GM23338 (cell line): ENCODE data around the gene ISG20.

Experiments
- CREB1 ChIP-seq: fragments of 250-450 bp; sonication (Bioruptor Pico); IDR thresholded peaks from 2 replicates; pipeline ENCODE4 v1.5.0; 2020; ENCODE audit warnings: low read depth, mild to moderate bottlenecking, moderate library complexity
- EZH2 ChIP-seq: fragments of 200-600 bp; sonication (generic); IDR thresholded peaks from one replicate; pipeline ENCODE4 v1.8.0; 2017; ENCODE audit warnings: antibody characterized with exemption, mild to moderate bottlenecking, low read depth; ENCODE audit not compliant: unreplicated experiment
- EZH2phosphoT487 ChIP-seq: fragments of 200-600 bp; sonication (generic); IDR thresholded peaks from one replicate; pipeline ENCODE4 v1.8.1; 2018; ENCODE audit warnings: antibody characterized with exemption; ENCODE audit not compliant: unreplicated experiment
- JUNB ChIP-seq: IDR thresholded peaks from one replicate; pipeline ENCODE4 v1.6.1; 2016; ENCODE audit warnings: antibody characterized with exemption; ENCODE audit not compliant: unreplicated experiment
- NANOG ChIP-seq: IDR thresholded peaks from 2 replicates; pipeline ENCODE4 v1.6.1; 2016; ENCODE audit warnings: antibody characterized with exemption, borderline replicate concordance
- POLR2AphosphoS5 ChIP-seq: IDR thresholded peaks from 2 replicates; pipeline ENCODE4 v1.6.1; 2016; ENCODE audit warnings: antibody characterized with exemption, low read depth
- STAT1 ChIP-seq: IDR thresholded peaks from one replicate; pipeline ENCODE4 v1.6.1; 2016; ENCODE audit warnings: antibody characterized with exemption; ENCODE audit not compliant: unreplicated experiment
- ZNF114 ChIP-seq: fragments of 250-450 bp; sonication (Bioruptor Pico); IDR thresholded peaks from 2 replicates; pipeline ENCODE4 v1.5.0; 2020; ENCODE audit warnings: mild to moderate bottlenecking, moderate library complexity
- ZNF331 ChIP-seq: fragments of 250-450 bp; sonication (Bioruptor Pico); IDR thresholded peaks from 2 replicates; pipeline ENCODE4 v1.5.0; 2020; ENCODE audit warnings: low read depth, mild to moderate bottlenecking, moderate library complexity
- TF ChIP-seq, protein P1 (sequence below), 2 experiments: fragments of 200-600 bp in 1 of 2; sonication (generic) in 1 of 2; conservative IDR thresholded peaks; 2 replicates each; pipeline versions ENCODE4 v1.5.1 to v1.6.1; 2016 to 2017; ENCODE audit warnings: antibody characterized with exemption in 2 of 2, low read depth in 2 of 2, mild to moderate bottlenecking in 2 of 2, moderate library complexity in 1 of 2
- TF ChIP-seq, protein P2 (sequence below): IDR thresholded peaks from one replicate; pipeline ENCODE4 v1.6.1; 2018; ENCODE audit warnings: antibody characterized with exemption; ENCODE audit not compliant: unreplicated experiment
- TF ChIP-seq, protein P3 (sequence below): IDR thresholded peaks from 2 replicates; pipeline ENCODE4 v1.6.1; 2016; ENCODE audit warnings: antibody characterized with exemption
- TF ChIP-seq, protein P4 (sequence below): fragments of 250-450 bp; sonication (Bioruptor Pico); IDR thresholded peaks from 2 replicates; pipeline ENCODE4 v1.5.0; 2020; ENCODE audit warnings: mild to moderate bottlenecking, moderate library complexity

DNA sequence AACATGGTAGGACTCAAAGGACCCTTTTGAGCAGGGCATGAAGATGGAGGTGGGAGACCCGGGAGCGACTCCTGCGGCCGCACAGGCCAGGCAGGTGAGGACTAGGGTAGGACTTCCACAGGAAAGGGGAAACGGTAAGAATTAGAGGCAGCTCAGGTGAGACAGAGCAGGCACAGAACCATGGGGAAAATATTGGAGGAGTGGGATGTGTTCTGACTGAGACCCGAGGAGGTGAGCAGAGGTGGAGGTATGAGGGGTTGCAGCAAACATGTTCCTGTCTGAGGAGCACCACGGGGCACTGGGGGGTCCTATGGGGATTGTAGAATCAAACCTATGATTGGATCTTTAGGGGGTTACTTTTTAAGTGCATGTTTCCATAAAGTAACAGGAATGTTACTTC lies 1.4 kb upstream of the ISG20 start:
- TF ChIP-seq, protein P1, sequence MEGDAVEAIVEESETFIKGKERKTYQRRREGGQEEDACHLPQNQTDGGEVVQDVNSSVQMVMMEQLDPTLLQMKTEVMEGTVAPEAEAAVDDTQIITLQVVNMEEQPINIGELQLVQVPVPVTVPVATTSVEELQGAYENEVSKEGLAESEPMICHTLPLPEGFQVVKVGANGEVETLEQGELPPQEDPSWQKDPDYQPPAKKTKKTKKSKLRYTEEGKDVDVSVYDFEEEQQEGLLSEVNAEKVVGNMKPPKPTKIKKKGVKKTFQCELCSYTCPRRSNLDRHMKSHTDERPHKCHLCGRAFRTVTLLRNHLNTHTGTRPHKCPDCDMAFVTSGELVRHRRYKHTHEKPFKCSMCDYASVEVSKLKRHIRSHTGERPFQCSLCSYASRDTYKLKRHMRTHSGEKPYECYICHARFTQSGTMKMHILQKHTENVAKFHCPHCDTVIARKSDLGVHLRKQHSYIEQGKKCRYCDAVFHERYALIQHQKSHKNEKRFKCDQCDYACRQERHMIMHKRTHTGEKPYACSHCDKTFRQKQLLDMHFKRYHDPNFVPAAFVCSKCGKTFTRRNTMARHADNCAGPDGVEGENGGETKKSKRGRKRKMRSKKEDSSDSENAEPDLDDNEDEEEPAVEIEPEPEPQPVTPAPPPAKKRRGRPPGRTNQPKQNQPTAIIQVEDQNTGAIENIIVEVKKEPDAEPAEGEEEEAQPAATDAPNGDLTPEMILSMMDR (conservative IDR thresholded peaks at IDR 0.05; ENCODE audit: low read depth in 2 of 2) = no peak
- no peak for TF ChIP-seq CREB1 (CRISPR knock-in tag)
- TF ChIP-seq EZH2phosphoT487 = no peak
- TF ChIP-seq POLR2AphosphoS5 = no peak
- no peak for TF ChIP-seq EZH2
- no peak for TF ChIP-seq JUNB
- TF ChIP-seq, protein P2, sequence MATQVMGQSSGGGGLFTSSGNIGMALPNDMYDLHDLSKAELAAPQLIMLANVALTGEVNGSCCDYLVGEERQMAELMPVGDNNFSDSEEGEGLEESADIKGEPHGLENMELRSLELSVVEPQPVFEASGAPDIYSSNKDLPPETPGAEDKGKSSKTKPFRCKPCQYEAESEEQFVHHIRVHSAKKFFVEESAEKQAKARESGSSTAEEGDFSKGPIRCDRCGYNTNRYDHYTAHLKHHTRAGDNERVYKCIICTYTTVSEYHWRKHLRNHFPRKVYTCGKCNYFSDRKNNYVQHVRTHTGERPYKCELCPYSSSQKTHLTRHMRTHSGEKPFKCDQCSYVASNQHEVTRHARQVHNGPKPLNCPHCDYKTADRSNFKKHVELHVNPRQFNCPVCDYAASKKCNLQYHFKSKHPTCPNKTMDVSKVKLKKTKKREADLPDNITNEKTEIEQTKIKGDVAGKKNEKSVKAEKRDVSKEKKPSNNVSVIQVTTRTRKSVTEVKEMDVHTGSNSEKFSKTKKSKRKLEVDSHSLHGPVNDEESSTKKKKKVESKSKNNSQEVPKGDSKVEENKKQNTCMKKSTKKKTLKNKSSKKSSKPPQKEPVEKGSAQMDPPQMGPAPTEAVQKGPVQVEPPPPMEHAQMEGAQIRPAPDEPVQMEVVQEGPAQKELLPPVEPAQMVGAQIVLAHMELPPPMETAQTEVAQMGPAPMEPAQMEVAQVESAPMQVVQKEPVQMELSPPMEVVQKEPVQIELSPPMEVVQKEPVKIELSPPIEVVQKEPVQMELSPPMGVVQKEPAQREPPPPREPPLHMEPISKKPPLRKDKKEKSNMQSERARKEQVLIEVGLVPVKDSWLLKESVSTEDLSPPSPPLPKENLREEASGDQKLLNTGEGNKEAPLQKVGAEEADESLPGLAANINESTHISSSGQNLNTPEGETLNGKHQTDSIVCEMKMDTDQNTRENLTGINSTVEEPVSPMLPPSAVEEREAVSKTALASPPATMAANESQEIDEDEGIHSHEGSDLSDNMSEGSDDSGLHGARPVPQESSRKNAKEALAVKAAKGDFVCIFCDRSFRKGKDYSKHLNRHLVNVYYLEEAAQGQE = no peak
- no peak for TF ChIP-seq ZNF114 (CRISPR knock-in tag)
- no peak for TF ChIP-seq ZNF331 (CRISPR knock-in tag)
- TF ChIP-seq, protein P3, sequence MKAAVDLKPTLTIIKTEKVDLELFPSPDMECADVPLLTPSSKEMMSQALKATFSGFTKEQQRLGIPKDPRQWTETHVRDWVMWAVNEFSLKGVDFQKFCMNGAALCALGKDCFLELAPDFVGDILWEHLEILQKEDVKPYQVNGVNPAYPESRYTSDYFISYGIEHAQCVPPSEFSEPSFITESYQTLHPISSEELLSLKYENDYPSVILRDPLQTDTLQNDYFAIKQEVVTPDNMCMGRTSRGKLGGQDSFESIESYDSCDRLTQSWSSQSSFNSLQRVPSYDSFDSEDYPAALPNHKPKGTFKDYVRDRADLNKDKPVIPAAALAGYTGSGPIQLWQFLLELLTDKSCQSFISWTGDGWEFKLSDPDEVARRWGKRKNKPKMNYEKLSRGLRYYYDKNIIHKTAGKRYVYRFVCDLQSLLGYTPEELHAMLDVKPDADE = no peak
- no peak for TF ChIP-seq STAT1
- TF ChIP-seq NANOG = no peak
- TF ChIP-seq, protein P4, sequence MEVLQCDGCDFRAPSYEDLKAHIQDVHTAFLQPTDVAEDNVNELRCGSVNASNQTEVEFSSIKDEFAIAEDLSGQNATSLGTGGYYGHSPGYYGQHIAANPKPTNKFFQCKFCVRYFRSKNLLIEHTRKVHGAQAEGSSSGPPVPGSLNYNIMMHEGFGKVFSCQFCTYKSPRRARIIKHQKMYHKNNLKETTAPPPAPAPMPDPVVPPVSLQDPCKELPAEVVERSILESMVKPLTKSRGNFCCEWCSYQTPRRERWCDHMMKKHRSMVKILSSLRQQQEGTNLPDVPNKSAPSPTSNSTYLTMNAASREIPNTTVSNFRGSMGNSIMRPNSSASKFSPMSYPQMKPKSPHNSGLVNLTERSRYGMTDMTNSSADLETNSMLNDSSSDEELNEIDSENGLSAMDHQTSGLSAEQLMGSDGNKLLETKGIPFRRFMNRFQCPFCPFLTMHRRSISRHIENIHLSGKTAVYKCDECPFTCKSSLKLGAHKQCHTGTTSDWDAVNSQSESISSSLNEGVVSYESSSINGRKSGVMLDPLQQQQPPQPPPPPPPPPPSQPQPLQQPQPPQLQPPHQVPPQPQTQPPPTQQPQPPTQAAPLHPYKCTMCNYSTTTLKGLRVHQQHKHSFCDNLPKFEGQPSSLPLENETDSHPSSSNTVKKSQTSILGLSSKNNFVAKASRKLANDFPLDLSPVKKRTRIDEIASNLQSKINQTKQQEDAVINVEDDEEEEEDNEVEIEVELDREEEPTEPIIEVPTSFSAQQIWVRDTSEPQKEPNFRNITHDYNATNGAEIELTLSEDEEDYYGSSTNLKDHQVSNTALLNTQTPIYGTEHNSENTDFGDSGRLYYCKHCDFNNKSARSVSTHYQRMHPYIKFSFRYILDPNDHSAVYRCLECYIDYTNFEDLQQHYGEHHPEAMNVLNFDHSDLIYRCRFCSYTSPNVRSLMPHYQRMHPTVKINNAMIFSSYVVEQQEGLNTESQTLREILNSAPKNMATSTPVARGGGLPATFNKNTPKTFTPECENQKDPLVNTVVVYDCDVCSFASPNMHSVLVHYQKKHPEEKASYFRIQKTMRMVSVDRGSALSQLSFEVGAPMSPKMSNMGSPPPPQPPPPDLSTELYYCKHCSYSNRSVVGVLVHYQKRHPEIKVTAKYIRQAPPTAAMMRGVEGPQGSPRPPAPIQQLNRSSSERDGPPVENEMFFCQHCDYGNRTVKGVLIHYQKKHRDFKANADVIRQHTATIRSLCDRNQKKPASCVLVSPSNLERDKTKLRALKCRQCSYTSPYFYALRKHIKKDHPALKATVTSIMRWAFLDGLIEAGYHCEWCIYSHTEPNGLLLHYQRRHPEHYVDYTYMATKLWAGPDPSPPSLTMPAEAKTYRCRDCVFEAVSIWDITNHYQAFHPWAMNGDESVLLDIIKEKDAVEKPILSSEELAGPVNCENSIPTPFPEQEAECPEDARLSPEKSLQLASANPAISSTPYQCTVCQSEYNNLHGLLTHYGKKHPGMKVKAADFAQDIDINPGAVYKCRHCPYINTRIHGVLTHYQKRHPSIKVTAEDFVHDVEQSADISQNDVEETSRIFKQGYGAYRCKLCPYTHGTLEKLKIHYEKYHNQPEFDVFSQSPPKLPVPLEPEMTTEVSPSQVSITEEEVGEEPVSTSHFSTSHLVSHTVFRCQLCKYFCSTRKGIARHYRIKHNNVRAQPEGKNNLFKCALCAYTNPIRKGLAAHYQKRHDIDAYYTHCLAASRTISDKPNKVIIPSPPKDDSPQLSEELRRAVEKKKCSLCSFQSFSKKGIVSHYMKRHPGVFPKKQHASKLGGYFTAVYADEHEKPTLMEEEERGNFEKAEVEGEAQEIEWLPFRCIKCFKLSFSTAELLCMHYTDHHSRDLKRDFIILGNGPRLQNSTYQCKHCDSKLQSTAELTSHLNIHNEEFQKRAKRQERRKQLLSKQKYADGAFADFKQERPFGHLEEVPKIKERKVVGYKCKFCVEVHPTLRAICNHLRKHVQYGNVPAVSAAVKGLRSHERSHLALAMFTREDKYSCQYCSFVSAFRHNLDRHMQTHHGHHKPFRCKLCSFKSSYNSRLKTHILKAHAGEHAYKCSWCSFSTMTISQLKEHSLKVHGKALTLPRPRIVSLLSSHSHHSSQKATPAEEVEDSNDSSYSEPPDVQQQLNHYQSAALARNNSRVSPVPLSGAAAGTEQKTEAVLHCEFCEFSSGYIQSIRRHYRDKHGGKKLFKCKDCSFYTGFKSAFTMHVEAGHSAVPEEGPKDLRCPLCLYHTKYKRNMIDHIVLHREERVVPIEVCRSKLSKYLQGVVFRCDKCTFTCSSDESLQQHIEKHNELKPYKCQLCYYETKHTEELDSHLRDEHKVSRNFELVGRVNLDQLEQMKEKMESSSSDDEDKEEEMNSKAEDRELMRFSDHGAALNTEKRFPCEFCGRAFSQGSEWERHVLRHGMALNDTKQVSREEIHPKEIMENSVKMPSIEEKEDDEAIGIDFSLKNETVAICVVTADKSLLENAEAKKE (CRISPR knock-in tag) = no peak
